PFSK-1 (cell line): Measurements from ENCODE around the gene LIX1.

Experiments
- FOXP2 ChIP-seq: optimal IDR thresholded peaks from 2 replicates; pipeline ENCODE3; 2011; ENCODE audit warnings: borderline replicate concordance, control low read depth, inconsistent platforms; ENCODE audit not compliant: insufficient read depth; ENCODE audit errors: extremely low read length, extremely low read depth
- POLR2AphosphoS5 ChIP-seq: IDR thresholded peaks from 2 replicates; pipeline ENCODE4 v1.6.1; 2012; ENCODE audit warnings: low read depth, mild to moderate bottlenecking, control low read depth, low read length, moderate library complexity
- REST ChIP-seq, 2 experiments: IDR thresholded peaks; 2 replicates each; pipeline versions ENCODE4 v1.6.1 to v1.8.0; 2011 to 2012; ENCODE audit warnings: low read depth in 2 of 2, low read length in 2 of 2, control low read depth in 1 of 2, inconsistent platforms in 1 of 2, mild to moderate bottlenecking in 1 of 2, moderate library complexity in 1 of 2; ENCODE audit not compliant: insufficient read depth in 1 of 2
- SIN3A ChIP-seq: IDR thresholded peaks from 2 replicates; pipeline ENCODE4 v1.6.1; 2012; ENCODE audit warnings: mild to moderate bottlenecking, low read length, moderate library complexity, borderline replicate concordance; ENCODE audit not compliant: insufficient read depth
- TAF1 ChIP-seq: IDR thresholded peaks from 2 replicates; pipeline ENCODE4 v1.6.1; 2012; ENCODE audit warnings: low read length, control low read depth, borderline replicate concordance; ENCODE audit not compliant: insufficient read depth

Gene LIX1

GRCh38 chr5:97063251-97063650, 79.2 kb downstream of the LIX1 start:
- no peak for TF ChIP-seq SIN3A
- no peak for TF ChIP-seq TAF1
- TF ChIP-seq FOXP2, result no peak
- TF ChIP-seq POLR2AphosphoS5, result no peak
- TF ChIP-seq REST (IDR thresholded peaks at IDR 0.05; ENCODE audit: insufficient read depth in 1 of 2, low read depth in 2 of 2, low read length in 2 of 2), result no peak

GRCh38 chr5:97062046-97062445, 80.4 kb downstream of the LIX1 start:
- TF ChIP-seq SIN3A (no peak), REST (IDR thresholded peaks at IDR 0.05; ENCODE audit: insufficient read depth in 1 of 2, low read depth in 2 of 2, low read length in 2 of 2) (no peak)

GRCh38 chr5:97056263-97056662, 86.1 kb downstream of the LIX1 start:
- TF ChIP-seq FOXP2 (no peak), POLR2AphosphoS5 (no peak), REST (IDR thresholded peaks at IDR 0.05; ENCODE audit: insufficient read depth in 1 of 2, low read depth in 2 of 2, low read length in 2 of 2) (no peak), TAF1 (no peak), SIN3A (no peak)

- no peak for TF ChIP-seq POLR2AphosphoS5
- no peak for TF ChIP-seq REST (IDR thresholded peaks at IDR 0.05; ENCODE audit: insufficient read depth in 1 of 2, low read depth in 2 of 2, low read length in 2 of 2)
- no peak for TF ChIP-seq FOXP2
- TF ChIP-seq TAF1, result no peak
- TF ChIP-seq SIN3A, result no peak
These were observed 93.2 kb downstream of the LIX1 start for GRCh38 chr5:97049175-97049574.

- TF ChIP-seq REST (IDR thresholded peaks at IDR 0.05; ENCODE audit: insufficient read depth in 1 of 2, low read depth in 2 of 2, low read length in 2 of 2), result no peak
- no peak for TF ChIP-seq TAF1
- no peak for TF ChIP-seq SIN3A
These were observed 95.3 kb downstream of the LIX1 start for GRCh38 chr5:97047076-97047475.
